Measurements from ENCODE around the gene LMNTD1.

LMNTD1 gene

GRCh38 chr12:25502596-25502995, 50.5 kb downstream of the LMNTD1 start (continued):
- TF ChIP-seq ZNF701 (tag by site-specific recombination; IDR thresholded peaks at IDR 0.05) (no peak), ZNF704 (tag by site-specific recombination; IDR thresholded peaks at IDR 0.05) (no peak)

- Histone ChIP-seq H3K36me3 (ENCODE audit: control insufficient read depth in 2 of 2, insufficient read depth in 1 of 2, low read length in 2 of 2) (no peaks in the 10 kb centered on the region), H3K4me1 (ENCODE audit: control insufficient read depth, insufficient read depth, low read length) (no peaks in the 10 kb centered on the region), H3K9me3 (ENCODE audit: control insufficient read depth, insufficient read depth, low read depth, low read length) (no peaks in the 10 kb centered on the region), H3K4me3 (ENCODE audit: low read depth, low read length) (no peak overlapping the region), H3K27ac (ENCODE audit: extremely low read depth, low read depth, low read length) (no peak overlapping the region)
- POLR2A ChIA-PET: no interaction called here
- no peak for TF ChIP-seq ZNF548 (tag by site-specific recombination; IDR thresholded peaks at IDR 0.05)
- no peak for TF ChIP-seq HOXD13 (CRISPR knock-in tag; IDR thresholded peaks at IDR 0.05; ENCODE audit: borderline replicate concordance)
- no peak for TF ChIP-seq ZNF146 (tag by site-specific recombination; IDR thresholded peaks at IDR 0.05)
- no peak for TF ChIP-seq ZSCAN23 (tag by site-specific recombination; IDR thresholded peaks at IDR 0.05)
- TF ChIP-seq ZNF768 (tag by site-specific recombination; IDR thresholded peaks at IDR 0.05): no peak
- TF ChIP-seq MZF1 (tag by site-specific recombination; IDR thresholded peaks at IDR 0.05; ENCODE audit: borderline replicate concordance): no peak
- TF ChIP-seq YY1 (tag by site-specific recombination; IDR thresholded peaks at IDR 0.05): no peak
- no peak for TF ChIP-seq ZNF138 (tag by site-specific recombination; IDR thresholded peaks at IDR 0.05; ENCODE audit: borderline replicate concordance)
- TF ChIP-seq ZNF830 (tag by site-specific recombination; IDR thresholded peaks at IDR 0.05; ENCODE audit: low read depth): no peak
- TF ChIP-seq ZNF621 (tag by site-specific recombination; IDR thresholded peaks at IDR 0.05): no peak
- no peak for TF ChIP-seq ATF2 (tag by site-specific recombination; IDR thresholded peaks at IDR 0.05; ENCODE audit: low read depth)
- no peak for TF ChIP-seq ZBTB21 (tag by site-specific recombination; IDR thresholded peaks at IDR 0.05)
- TF ChIP-seq ZNF580 (tag by site-specific recombination; IDR thresholded peaks at IDR 0.05): no peak
- CTCF ChIA-PET: interaction anchor here (1.0 kb wide), 1 partner anchor 66 kb away, joined by 4 read pairs; no protein-coding TSS in a partner anchor
These were observed 51.0 kb downstream of the LMNTD1 start for GRCh38 chr12:25502118-25502517.

- TF ChIP-seq ZXDB (tag by site-specific recombination; IDR thresholded peaks at IDR 0.05) (no peak), ZFP37 (tag by site-specific recombination; IDR thresholded peaks at IDR 0.05) (peak; percentile 57; the same call in 1 of the 2 replicates), ZNF366 (tag by site-specific recombination; conservative IDR thresholded peaks at IDR 0.05) (peak; percentile 44; the same call in 1 of the 2 replicates), ZNF449 (tag by site-specific recombination; IDR thresholded peaks at IDR 0.05) (no peak)
- Histone ChIP-seq H3K27ac (ENCODE audit: extremely low read depth, low read depth, low read length) (no peak overlapping the region), H3K36me3 (ENCODE audit: control insufficient read depth in 2 of 2, insufficient read depth in 1 of 2, low read length in 2 of 2) (no peaks in the 10 kb centered on the region), H3K4me3 (ENCODE audit: low read depth, low read length) (no peak overlapping the region), H3K4me1 (ENCODE audit: control insufficient read depth, insufficient read depth, low read length) (no peaks in the 10 kb centered on the region), H3K9me3 (ENCODE audit: control insufficient read depth, insufficient read depth, low read depth, low read length) (no peaks in the 10 kb centered on the region)
- CTCF ChIA-PET: interaction anchor here (1.0 kb wide), 1 partner anchor 65 kb away, joined by 4 read pairs; no protein-coding TSS in a partner anchor
- POLR2A ChIA-PET: interaction anchor here (0.7 kb wide), 1 partner anchor 22 kb away, joined by 3 read pairs; no protein-coding TSS in a partner anchor
These were observed 51.5 kb downstream of the LMNTD1 start for GRCh38 chr12:25501549-25501948.
